EL (cell line): Measurements from ENCODE around the gene KIF5A.
A peak's percentile ranks its signal among the peaks of the same experiment; 100 is the strongest.
"Not testable (repeated sequence)": the region's sequence is repeated elsewhere in the genome, so short reads cannot be mapped to it uniquely, and the experiment has no call there.

ENCODE experiments used
- DNase-seq: peaks from one replicate; pipeline ENCODE4 v3.0.0-alpha.2; 2016

KIF5A gene

DNA sequence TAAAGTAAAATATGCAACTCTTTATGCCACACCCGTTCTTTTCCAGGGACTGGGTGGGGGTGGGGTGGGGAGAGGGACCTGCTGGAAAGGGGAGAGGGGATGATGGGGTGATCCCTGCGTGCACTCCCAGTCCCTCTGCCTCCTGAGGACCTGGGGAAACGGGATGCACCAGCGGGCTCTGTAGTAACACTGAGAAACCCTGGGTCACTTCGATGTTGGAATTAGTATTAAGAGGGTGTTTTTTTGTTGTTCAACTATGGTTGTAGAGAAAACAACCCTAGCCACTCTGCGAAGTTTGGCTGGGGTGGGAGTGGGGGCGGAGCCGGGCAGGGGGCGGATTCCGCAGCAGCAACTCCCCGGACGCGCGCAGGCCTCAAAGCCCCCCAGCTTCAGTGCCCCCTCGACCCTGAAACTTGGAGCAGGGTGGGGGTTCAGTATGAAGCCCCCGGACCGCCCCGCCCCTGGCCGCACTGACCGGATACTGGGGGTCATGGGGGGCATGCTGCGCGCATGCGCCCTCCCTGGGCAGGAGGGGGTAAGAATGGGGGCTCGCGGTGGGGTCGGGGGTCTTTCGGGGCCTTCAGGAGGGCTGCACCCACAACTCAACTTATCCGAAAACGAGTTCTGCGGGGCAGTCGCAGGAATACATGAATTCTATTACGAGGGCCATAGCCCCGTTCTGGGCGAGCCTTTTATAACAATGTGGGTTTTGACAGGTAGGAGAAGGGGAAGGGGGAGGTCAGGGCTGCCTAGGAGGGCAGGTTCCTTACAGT is 60.1 kb downstream of the KIF5A start:
- DNase-seq, result no peak

- no peak for DNase-seq
Observed at GRCh38 chr12:57610554-57611107, 60.8 kb downstream of the KIF5A start.

DNA sequence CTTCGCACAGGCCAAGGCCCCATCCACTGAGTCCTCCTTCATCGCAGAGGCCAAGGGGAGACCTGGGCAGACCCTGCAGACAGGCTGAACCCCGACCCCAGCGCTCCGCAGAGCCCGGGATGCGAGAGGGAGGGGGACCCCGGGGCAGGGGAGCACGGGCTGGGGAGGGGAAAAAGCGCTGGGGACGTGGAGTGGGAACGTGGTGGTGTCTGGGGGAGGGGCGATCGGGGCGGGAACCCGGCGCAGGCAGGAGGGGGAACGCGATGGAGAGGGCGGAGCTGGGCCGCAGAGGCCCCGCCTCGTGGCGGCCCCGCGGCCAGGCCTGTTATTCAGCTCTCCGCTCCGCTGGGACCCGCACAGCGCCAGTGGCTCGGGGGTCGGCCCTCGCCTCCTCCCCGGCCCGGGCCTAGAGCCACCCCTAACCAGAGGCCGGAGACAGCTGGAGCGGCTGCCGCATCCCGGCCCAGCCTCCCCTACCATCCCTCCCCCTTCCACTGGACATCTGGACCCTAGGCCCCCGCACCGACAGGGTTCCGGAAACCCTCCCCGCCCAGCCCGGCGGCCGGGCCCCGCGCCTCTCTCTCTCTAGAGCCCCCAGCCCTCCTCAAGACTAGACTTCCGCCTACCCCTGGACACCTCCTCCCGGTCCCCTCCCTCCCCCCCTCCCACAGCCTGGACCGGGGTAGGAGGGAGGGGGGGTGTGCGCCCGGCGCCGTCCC is 61.4 kb downstream of the KIF5A start, which contains the start of gene ARHGEF25:
ARHGEF25 (plus strand) TSS at position 328 of the 719 bp plus-strand sequence. CDS start 460 bp downstream, outside the sequence.
- DNase-seq, result peak; percentile 70

DNA sequence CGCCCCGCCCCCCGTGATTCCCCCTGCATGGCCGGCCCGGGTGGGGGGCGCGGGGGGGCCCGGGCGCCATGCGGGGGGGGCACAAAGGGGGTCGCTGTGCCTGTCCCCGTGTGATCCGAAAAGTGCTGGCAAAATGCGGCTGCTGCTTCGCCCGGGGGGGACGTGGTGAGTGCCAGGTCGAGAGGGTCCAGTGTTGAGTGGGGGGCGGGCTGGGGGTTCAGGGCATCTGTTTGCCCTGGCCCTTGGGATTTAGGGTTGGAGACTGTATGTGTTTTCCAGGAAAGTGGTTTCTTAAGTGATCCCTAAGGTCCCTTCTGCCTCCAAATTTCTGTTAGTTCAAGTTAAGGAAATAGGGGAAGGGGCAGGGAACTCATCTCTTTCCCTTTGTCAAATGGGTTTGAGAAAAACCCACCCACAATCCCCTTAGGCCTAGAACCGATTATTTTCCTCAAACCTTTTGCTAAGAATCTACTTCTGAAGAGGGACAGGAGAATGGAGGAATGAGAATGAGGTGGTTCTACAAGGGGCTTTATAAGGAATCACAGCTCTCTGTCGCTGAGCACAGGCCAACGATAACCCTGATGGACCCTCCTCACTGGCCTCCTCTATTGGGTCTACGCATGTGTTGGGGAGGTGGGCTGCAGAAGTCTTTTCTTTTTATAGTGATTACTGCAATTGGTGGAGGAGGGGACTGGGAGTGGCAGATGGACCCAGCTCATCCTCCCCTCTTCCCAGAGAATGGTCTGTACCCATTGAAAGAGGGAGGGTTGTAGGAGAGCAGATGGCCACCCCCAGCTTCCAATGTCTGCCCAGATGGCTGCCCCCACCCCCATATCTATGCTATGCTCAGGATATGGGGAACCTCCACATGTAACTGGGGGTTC is 62.2 kb downstream of the KIF5A start:
- no peak for DNase-seq

DNA sequence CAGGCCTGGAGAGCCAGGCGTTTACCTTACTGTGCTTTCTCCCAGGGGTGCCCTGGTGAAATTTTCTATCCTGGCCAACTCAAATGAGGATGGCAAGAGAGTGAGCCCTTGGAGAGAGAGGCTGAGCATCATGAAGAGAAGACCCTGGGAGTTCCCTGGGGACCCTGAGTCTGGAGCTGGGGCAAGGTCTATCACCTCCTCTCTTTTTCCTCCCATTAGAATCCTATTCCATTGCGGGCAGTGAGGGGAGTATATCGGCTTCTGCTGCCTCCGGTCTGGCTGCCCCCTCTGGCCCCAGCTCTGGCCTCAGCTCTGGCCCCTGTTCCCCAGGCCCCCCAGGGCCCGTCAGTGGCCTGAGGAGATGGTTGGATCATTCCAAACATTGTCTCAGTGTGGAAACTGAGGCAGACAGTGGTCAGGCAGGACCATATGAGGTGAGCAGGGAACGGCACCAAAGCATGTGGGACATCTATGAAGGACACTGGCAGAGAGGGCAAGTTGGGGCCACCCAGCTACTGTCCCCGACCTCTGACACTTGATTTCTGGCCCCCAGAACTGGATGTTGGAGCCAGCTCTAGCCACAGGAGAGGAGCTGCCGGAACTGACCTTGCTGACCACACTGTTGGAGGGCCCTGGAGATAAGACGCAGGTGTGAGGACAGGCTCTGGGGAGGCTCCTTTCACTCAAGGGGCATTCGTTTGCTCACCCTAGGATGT is 63.0 kb downstream of the KIF5A start:
- DNase-seq, result no peak

- DNase-seq, result no peak
Observed at GRCh38 chr12:57613427-57614109, 63.7 kb downstream of the KIF5A start.

DNA sequence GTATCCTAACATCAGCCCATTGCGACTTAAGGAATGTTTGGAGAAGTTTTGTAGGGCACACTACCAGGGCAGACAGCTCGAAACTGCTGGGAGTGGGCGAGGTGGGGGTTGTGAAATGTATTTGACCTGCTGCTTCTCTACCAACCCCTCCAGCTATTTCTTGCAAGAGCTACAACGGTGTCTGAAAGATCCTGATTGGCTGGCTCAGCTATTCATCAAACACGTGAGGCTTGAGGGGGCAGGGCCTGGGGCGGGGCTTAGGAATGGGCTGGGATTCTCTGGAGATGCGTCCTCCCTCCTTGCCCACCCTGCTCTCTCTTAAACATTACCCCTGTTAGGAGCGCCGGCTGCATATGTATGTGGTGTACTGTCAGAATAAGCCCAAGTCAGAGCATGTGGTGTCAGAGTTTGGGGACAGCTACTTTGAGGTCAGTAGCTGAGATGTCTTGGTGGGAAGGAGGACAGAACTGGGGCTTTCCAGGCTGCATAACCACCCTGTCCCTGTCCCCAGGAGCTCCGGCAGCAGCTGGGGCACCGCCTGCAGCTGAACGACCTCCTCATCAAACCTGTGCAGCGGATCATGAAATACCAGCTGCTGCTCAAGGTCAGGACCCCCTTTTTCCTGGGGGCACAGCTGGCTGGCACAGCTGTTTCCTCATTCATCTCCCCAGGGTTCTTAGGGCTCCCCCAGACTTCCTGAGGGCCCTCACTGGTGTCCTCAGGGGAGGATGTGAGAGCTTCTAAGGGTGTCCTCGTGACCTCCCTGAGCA is 64.5 kb downstream of the KIF5A start:
- DNase-seq, result peak; percentile 44

- DNase-seq, result no peak
Observed at GRCh38 chr12:57614948-57615500, 65.2 kb downstream of the KIF5A start.

DNA sequence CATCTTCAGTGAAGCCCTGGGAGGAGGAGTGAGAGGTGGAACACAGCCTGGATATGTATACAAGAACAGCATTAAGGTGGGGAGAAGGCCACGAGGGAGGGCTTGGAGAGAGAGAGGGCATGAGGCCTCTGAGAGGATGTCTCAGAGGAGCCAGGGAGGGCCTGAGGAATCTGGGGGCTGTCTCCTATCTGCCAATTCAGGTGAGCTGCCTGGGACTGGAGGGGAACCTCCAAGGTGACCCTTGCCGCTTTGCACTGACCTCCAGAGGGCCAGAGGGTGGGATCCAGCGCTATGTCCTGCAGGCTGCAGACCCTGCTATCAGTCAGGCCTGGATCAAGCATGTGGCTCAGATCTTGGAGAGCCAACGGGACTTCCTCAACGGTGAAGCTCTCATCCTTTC is 65.8 kb downstream of the KIF5A start:
- no peak for DNase-seq

DNA sequence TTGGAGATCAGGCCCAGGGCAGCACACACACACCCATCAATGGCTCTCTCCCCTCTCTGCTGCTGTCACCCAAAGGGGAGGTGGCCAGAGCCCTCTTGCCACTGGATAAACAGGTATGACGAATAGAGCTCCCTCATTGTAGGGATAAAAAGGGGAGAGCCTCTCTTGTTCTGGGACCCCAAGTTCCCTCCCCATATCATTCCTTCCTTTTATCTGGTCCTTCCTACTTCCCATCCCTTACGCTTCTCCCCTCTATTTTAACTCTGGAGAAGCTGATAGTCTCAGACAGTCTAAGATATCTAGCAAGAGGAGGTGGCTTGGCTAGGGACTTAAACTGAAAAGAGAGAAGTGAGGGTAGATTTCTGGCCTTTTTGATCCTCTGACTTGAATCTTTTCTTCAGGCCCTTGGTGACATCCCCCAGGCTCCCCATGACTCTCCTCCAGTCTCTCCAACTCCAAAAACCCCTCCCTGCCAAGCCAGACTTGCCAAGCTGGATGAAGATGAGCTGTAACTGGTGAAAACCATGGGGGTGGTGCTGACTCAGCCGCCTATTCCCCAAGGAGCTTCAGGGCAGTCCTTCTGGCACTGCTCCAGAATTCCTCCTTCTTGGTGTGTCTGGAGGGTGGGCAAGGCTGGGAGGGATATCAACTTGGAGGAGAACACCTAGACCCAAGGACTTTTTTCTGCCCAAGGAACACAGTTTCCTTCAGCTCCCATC is 66.7 kb downstream of the KIF5A start:
- DNase-seq, result peak; percentile 68

GRCh38 chr12:57617942-57618341 is 68.1 kb downstream of the KIF5A start:
- no peak for DNase-seq

DNA sequence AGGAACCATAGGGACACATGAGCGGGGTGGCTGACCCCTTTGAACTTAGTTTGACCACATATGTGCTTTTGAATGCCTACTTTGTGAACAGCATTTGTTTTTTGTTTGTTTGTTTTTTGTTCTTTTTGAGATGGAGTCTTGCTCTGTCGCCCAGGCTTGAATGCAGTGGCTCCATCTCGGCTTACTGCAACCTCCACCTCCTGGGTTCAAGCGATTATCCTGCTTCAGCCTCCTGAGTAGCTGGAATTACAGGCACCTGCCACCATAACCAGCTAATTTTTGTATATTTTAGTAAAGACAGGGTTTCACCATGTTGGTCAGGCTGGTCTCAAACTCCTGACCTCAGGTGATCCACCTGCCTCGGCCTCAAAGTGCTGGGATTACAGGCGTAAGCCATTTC is 68.6 kb downstream of the KIF5A start:
- DNase-seq, result not testable (repeated sequence)

GRCh38 chr12:57618966-57619433 is 69.2 kb downstream of the KIF5A start:
- DNase-seq, result no peak

- no peak for DNase-seq
Observed at GRCh38 chr12:57619434-57620244, 69.8 kb downstream of the KIF5A start.

- no peak for DNase-seq
Observed at GRCh38 chr12:57620245-57620935, 70.5 kb downstream of the KIF5A start.

DNA sequence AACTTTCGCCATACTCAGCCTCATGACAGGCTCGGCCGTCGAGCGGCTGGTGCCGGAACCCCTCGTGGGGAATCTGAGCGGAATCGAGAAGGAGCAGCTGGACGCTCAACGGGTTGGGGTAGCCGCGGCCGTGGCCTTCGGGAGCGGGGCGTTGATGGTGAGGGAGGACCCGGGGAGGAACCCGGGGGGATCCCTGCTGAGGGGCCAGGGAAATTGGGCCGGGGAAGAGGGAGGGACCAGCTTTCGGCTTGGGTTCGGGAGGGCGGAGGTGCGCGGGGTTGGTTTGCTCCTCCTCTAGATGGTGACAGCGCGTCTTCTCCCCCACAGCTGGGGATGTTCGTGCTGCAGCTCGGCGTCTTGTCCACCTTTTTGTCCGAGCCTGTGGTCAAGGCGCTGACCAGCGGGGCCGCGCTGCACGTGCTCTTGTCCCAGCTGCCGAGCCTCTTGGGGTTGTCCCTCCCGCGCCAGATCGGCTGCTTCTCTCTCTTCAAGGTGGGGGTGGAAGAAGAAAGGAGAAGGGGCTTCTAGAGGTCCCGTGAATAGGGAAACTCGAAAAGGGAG is 71.2 kb downstream of the KIF5A start:
- no peak for DNase-seq

DNA sequence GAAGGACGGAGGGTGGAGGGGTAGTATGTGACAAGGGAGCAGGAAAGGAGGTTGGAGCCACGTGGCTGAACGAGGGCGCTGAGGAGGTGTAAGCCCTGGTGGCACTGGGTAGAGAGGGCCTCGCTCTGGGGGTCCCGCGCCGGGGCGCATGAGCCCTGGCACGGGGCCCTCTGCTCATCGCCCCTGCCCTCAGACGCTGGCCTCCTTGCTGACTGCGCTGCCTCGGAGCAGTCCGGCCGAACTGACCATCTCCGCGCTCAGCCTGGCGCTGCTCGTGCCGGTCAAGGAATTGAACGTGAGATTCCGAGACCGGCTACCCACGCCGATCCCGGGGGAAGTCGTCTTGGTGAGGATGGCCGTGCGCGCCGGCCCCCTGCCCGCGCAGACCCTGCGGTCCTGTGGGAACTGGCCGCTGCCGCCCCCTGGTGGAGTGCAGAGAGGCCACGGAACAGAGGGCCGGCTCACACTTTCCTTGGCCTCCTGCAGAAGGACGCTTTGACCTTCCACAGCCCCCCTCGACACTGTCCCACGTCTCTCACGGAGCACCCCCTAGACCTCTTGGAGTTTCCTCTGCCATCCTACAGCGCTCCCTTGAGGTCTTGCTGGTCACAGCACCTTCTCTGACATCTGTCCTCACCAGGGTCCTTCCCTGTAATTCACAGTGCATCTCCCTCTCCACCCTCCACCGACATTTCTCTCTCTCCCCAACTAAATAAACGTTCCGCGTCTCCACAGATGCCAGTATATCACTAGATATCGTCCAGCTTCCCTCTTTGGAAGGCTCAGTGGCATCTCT is 71.9 kb downstream of the KIF5A start:
- peak; percentile 43 for DNase-seq
